HUES48 (cell line): ENCODE measurements around the gene CDC23.
A peak's percentile ranks its signal among the peaks of the same experiment; 100 is the strongest.
"Not testable (repeated sequence)": the region's sequence is repeated elsewhere in the genome, so short reads cannot be mapped to it uniquely, and the experiment has no call there.

Source experiments
- H3K27ac ChIP-seq: one replicate; pipeline ENCODE4 v1.7.0; 2013; ENCODE audit warnings: low read depth, low read length, inconsistent platforms
- H3K27me3 ChIP-seq: 2 replicates; pipeline ENCODE4 v1.6.1; 2013; ENCODE audit warnings: mild to moderate bottlenecking, low read length; ENCODE audit not compliant: control insufficient read depth, insufficient read depth
- H3K36me3 ChIP-seq: 2 replicates; pipeline ENCODE4 v1.6.1; 2013; ENCODE audit warnings: low read length; ENCODE audit not compliant: control insufficient read depth, insufficient read depth
- H3K4me1 ChIP-seq: 2 replicates; pipeline ENCODE4 v1.6.1; 2013; ENCODE audit warnings: mild to moderate bottlenecking, low read length; ENCODE audit not compliant: control insufficient read depth, insufficient read depth
- H3K4me3 ChIP-seq: 2 replicates; pipeline ENCODE4 v1.5.1; 2013; ENCODE audit warnings: mild to moderate bottlenecking, low read depth, low read length
- H3K9ac ChIP-seq: 2 replicates; pipeline ENCODE4 v1.6.1; 2013; ENCODE audit warnings: mild to moderate bottlenecking, low read depth, low read length, moderate library complexity
- H3K9me3 ChIP-seq: 2 replicates; pipeline ENCODE4 v1.6.1; 2013; ENCODE audit warnings: low read length; ENCODE audit not compliant: control insufficient read depth, insufficient read depth

Gene CDC23

DNA sequence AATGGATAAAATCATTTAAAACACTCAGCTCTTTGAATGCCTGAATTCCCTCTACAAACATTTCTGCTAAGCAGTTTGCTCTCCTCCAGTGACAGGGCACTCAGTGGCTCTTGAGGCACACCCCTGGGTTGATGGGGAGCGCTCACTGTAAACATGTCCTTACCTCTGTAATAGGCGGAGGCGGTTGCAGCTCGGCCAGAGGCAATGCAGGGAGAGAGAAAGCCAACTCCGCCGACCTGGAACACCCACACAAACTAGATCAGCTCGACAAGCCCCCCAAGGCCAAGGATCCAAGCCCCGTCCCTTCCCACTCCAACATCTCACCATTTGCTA lies 329 bp downstream of the CDC23 start:
- Histone ChIP-seq H3K9ac (peak overlapping the region; percentile 94), H3K27me3 (no peaks in the 10 kb centered on the region), H3K36me3 (peaks cover 19% of the 10 kb centered on the region), H3K9me3 (no peaks in the 10 kb centered on the region), H3K4me1 (0 out of 2 replicates have a peak, but pooled peaks cover 2% of the 10 kb centered on the region), H3K4me3 (peak overlapping the region; percentile 97), H3K27ac (peak overlapping the region; percentile 89)

DNA sequence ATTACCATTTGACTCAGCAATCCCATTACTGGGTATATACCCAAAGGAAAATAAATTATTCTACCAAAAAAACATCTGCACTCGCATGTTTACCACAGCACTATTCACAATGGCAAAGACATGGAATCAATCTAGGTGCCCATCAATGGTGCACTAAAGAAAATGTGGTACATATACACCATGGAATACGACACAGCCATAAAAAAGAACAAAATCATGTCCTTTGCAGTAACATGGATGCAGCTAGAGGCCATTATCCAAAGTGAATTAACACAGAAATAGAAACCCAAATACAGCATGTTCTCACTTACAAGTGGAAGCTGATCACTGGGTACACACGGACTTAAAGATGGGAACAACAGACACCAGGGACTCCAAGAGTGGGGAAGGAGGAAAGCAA lies 2.1 kb downstream of the CDC23 start:
- Histone ChIP-seq H3K9ac (no peak overlapping the region), H3K27me3 (no peaks in the 10 kb centered on the region), H3K4me3 (no peak overlapping the region), H3K9me3 (no peaks in the 10 kb centered on the region), H3K27ac (no peak overlapping the region), H3K36me3 (peaks cover 30% of the 10 kb centered on the region), H3K4me1 (0 out of 2 replicates have a peak, but pooled peaks cover 2% of the 10 kb centered on the region)

DNA sequence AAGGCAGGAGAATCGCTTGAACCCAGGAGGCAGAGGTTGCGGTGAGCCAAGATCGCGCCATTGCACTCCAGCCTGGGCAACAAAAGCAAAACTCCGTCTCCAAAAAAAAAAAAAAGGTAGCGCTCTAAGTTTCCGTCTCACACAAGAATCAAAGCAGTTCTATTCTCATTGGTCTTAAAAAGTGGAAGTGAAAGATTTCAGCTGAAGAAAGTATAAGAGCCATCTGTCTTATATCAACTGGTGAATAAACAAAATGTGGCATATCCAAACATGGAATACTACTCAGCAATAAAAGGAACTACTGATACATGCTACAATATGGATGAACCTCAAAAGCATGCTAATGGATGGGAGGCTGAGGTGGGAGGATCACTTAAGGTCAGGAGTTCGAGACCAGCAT lies 19.3 kb downstream of the CDC23 start:
- H3K4me3 ChIP-seq, H3K27ac ChIP-seq, H3K27me3 ChIP-seq, H3K9me3 ChIP-seq, H3K4me1 ChIP-seq, H3K9ac ChIP-seq: not testable (repeated sequence)
- peaks cover 82% of the 10 kb centered on the region for H3K36me3 ChIP-seq

DNA sequence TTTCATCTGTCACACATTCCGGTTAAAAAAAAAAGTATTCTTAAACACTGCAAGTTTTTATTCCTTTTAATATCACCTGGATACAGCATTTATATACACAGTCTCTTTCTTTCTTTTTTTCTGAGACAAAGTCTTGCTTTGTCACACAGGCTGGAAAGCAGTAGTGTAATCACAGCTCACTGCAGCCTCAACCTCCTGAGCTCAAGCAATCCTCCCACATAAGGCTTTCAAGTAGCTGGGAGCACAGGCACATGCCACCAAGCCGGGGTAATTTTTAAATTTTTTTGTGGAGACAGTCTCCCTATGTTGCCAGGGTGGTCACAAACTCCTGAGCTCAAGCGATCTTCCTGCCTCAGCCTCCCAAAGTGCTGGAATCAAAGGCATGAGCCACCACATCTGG lies 20.3 kb downstream of the CDC23 start:
- Histone ChIP-seq H3K4me3 (no peak overlapping the region), H3K27me3 (no peaks in the 10 kb centered on the region), H3K36me3 (peaks cover 82% of the 10 kb centered on the region), H3K9ac (no peak overlapping the region), H3K27ac (no peak overlapping the region), H3K9me3 (no peaks in the 10 kb centered on the region), H3K4me1 (no peaks in the 10 kb centered on the region)

DNA sequence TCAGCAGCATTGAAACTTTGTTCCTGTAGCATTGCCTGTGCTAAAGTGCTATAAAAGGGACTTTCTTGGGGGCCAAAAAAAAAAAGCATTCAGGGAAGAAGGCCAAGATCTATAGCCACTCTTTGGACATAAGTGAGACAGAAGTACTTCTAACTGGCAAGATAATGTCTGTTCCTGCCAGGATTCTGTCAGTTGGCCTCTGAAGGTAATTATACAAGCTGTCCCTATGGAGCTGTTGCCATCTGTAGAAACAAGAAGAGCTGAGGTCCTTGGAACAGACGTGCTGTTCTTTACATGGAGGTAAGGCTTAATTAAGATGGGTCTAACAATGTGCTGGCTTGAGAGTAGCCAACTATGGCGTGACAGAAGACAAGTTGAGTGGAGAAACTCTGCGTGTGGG lies 24.5 kb downstream of the CDC23 start:
- no peaks in the 10 kb centered on the region for H3K9me3 ChIP-seq
- no peak overlapping the region for H3K4me3 ChIP-seq
- no peaks in the 10 kb centered on the region for H3K4me1 ChIP-seq
- H3K36me3 ChIP-seq, result peaks cover 94% of the 10 kb centered on the region
- H3K27ac ChIP-seq, result no peak overlapping the region
- no peak overlapping the region for H3K9ac ChIP-seq
- H3K27me3 ChIP-seq, result no peaks in the 10 kb centered on the region

DNA sequence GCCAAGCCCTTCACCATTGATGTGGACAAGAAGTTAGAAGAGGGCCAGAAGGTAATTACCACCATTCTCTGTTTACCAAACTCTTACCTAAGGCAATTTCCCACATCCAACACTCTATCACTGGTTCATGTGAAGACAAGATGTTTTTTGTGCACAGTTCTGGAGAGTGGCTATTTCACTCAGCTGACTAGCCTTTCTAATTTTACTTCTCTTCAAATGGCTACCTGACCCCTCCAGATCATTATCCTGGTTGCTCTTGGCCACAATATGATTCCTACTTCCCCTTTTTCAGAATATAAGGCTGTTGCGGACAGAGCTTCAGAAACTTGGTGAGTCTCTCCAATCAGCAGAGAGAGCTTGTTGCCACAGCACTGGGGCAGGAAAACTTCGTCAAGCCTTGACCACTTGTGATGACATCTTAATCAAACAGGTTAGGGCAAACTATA lies 27.1 kb downstream of the CDC23 start:
- no peak overlapping the region for H3K27ac ChIP-seq
- no peak overlapping the region for H3K4me3 ChIP-seq
- H3K36me3 ChIP-seq, result peaks cover 98% of the 10 kb centered on the region

DNA sequence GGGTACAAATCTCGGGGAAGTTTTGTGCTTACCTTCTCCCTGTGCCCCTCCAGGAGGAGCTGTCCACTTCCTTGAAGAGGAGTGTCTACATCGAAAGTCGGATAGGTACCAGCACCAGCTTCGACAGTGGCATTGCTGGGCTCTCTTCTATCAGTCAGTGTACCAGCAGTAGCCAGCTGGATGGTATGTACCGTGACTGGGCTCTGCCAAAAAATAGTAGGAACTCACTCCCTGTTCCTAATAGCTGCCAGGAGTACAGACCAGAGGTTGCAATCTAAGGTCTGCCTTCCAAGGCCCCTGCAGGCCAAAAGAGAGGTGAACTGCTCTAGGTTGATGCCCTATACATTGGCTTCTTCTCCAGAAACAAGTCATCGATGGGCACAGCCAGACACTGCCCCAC lies 30.3 kb downstream of the CDC23 start:
- Histone ChIP-seq H3K9me3 (no peaks in the 10 kb centered on the region), H3K36me3 (peaks cover 69% of the 10 kb centered on the region), H3K4me1 (0 out of 2 replicates have a peak, but pooled peaks cover 3% of the 10 kb centered on the region), H3K9ac (no peak overlapping the region), H3K27me3 (no peaks in the 10 kb centered on the region), H3K4me3 (no peak overlapping the region), H3K27ac (no peak overlapping the region)

More for the DNA sequence above, 27.1 kb downstream of the CDC23 start:
- no peak overlapping the region for H3K9ac ChIP-seq
- no peaks in the 10 kb centered on the region for H3K4me1 ChIP-seq
- no peaks in the 10 kb centered on the region for H3K9me3 ChIP-seq
- no peaks in the 10 kb centered on the region for H3K27me3 ChIP-seq

DNA sequence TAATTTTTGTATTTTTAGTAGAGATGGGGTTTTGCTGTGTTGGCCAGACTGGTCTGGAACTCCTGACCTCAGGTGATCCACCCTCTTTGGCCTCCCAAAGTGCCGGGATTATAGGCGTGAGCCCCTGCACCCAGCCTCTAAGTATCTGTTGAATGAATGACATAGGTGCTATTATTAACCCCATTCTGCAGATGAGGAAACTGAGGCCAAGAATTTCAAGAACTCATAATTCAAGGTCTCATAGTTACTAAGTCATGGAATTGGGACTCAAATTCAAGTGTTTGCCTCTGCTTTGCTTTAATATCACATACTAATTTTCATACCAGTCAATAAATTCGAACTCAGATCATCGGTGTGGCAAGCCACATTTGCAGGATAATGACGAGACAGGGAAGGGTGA lies 32.3 kb downstream of the CDC23 start:
- Histone ChIP-seq H3K27ac (no peak overlapping the region), H3K9ac (no peak overlapping the region), H3K9me3 (no peaks in the 10 kb centered on the region), H3K4me3 (no peak overlapping the region), H3K27me3 (no peaks in the 10 kb centered on the region), H3K4me1 (0 out of 2 replicates have a peak, but pooled peaks cover 3% of the 10 kb centered on the region), H3K36me3 (peaks cover 60% of the 10 kb centered on the region)

DNA sequence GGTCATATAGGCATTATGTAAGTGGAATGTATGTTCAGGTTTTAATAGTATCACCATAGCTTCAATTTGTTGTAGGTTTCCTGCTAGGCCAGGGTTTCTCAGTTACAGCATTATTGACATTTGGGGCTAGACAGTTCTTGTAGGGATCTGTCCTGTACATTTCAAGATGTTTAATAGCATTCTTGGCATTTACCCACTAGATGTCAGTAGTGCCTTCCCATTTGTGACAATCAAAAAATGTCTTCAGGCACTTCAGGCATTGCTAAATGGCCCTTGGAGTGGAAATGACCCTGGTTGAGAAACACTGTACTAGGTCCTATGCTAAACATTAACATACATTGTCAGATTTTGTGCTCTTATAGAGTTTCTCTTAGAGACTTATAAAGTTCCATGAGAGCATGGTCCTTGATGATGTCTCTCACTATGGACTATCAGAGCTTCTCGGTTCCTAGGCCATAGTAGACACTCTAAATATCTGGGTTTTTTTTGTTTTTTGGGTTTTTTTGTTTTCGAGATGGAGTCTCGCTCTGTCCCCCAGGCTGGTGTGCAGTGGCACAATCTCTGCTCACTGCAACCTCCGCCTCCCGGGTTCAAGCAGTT lies 32.8 kb downstream of the CDC23 start:
- H3K27ac ChIP-seq, result no peak overlapping the region
- no peaks in the 10 kb centered on the region for H3K27me3 ChIP-seq
- no peaks in the 10 kb centered on the region for H3K9me3 ChIP-seq
- peak overlapping the region; percentile 87 for H3K4me3 ChIP-seq
- 0 out of 2 replicates have a peak, but pooled peaks cover 3% of the 10 kb centered on the region for H3K4me1 ChIP-seq
- H3K9ac ChIP-seq, result 0 out of 2 replicates have a peak overlapping the region, but pooled peaks have one; percentile 88
- peaks cover 60% of the 10 kb centered on the region for H3K36me3 ChIP-seq

DNA sequence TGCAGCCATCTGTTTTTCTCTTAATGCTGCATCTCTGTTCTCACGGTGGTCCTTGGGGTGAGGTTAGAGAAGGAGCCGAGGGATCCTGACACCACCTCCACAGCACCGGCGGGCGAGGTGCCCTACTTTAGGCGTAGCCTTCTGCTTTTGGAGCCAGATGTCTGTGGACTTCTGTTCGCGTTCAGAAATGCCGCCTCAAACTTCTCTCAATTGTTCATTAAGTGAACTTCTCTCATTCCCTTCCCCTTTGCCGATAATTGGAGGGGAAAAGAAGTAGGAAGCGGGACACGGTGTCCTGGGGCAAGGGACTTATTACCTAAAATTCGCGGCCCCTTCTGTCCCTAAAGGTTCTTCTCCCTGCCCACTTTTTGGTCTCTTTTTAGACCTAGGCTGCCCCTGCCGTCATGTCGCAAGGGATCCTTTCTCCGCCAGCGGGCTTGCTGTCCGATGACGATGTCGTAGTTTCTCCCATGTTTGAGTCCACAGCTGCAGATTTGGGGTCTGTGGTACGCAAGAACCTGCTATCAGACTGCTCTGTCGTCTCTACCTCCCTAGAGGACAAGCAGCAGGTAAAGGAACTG lies 33.8 kb downstream of the CDC23 start:
- peak overlapping the region; percentile 88 for H3K9ac ChIP-seq
- H3K27me3 ChIP-seq, result no peaks in the 10 kb centered on the region
- 0 out of 2 replicates have a peak, but pooled peaks cover 3% of the 10 kb centered on the region for H3K4me1 ChIP-seq
- H3K27ac ChIP-seq, result peak overlapping the region; percentile 92
- no peaks in the 10 kb centered on the region for H3K9me3 ChIP-seq
- peak overlapping the region; percentile 87 for H3K4me3 ChIP-seq
- peaks cover 60% of the 10 kb centered on the region for H3K36me3 ChIP-seq

DNA sequence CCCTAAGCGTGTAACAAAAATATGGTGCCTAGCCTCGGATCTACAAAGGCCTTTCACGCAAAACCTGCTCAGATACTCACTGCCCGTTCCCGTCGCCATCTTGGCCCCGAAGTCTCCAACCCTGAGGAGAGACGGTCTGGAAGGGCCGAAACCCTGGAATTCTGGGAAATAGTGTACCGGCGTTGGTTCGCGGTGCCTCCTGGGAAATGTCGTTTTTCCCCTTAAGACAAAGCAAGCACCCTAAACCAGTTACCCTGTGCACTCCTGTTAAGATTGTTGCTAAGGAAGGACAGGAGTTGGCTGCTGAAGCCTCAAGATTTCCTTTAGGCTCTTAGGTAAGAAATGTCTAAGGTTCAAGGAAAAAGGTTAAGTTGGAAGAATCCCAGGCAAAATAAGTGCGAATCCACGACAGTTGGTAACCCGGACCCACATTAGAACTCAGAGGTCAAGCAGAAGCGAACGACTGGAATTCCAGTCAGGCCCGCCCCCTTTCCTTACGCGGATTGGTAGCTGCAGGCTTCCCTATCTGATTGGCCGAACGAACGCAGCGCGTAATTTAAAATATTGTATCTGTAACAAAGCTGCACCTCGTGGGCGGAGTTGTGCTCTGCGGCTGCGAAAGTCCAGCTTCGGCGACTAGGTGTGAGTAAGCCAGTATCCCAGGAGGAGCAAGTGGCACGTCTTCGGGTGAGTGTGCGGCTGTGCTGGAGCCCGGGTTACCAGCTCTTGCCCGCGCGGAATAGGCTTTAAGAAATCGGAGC lies 34.4 kb downstream of the CDC23 start, which contains the start of the genes BRD8 and KIF20A:
Gene BRD8, minus strand, starts transcription at position 115 of the 761 bp plus-strand sequence. Its CDS starts 16 bp downstream, at position 99.
Gene KIF20A, plus strand, starts transcription at position 597 of the 761 bp plus-strand sequence. CDS start 569 bp downstream, outside the sequence.
- H3K4me1 ChIP-seq, result 0 out of 2 replicates have a peak, but pooled peaks cover 3% of the 10 kb centered on the region
- H3K36me3 ChIP-seq, result peaks cover 60% of the 10 kb centered on the region
- peak within 1 kb of the TSS; percentile 88 for H3K9ac ChIP-seq
- H3K9me3 ChIP-seq, result no peaks in the 10 kb centered on the region
- H3K4me3 ChIP-seq, result peak within 1 kb of the TSS; percentile 87
- peak within 1 kb of the TSS; percentile 92 for H3K27ac ChIP-seq
- no peaks in the 10 kb centered on the region for H3K27me3 ChIP-seq
